Islet precursor cell (in vitro differentiated cells): ENCODE data around the gene ORC4.

Source experiments
- DNase-seq: peaks from one replicate; pipeline ENCODE4 v3.0.0-alpha.2; 2018

ORC4 gene

DNA sequence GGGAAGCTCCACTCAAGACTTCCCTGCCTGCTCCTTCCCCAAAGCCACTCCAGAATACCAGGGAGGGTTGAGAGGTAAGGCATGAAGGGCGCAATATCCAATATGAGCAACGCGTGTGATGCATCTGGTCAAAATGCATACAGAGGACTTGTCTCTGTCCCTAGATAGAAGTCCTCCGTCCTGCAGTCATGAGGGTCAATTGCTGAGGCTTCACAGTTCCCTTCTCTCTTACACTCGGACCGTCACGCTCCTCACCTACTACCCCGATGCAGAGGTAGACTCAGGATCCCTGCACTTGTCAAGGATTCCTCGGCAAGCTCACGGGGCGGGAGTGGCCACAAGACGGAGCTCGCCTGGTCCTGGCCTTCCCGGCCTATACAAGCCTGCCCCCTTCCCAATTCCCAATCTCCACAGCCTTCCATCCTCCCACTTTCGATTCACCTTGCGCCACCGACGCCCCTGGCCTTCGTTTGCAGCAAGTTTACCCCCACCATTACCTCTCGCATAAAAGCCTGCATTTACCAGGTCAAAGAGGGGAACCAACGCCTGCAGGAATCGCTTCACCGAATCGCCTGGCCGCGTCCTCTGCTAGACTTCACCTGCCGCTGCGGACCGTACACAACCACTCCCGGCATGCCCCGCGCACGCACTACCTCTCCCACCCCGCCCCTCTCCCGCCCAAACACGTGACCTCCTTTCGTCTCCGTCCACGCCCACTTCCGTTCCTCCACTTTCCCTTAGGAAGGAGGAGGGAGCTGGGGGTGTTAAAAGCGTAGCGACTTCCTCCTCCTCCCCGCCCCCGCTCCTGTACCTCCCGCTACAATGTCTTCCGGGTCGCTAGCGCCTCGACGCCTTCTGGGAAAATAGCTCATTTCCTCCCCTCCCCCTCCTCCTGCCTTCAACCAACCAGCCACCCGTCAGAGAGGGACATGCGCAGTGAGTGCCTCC lies at the start of gene ORC4:
ORC4 (minus strand) TSS at position 627 of the 948 bp plus-strand sequence. CDS start 44,779 bp downstream, outside the sequence.
- DNase-seq, result peak; percentile 99

DNA sequence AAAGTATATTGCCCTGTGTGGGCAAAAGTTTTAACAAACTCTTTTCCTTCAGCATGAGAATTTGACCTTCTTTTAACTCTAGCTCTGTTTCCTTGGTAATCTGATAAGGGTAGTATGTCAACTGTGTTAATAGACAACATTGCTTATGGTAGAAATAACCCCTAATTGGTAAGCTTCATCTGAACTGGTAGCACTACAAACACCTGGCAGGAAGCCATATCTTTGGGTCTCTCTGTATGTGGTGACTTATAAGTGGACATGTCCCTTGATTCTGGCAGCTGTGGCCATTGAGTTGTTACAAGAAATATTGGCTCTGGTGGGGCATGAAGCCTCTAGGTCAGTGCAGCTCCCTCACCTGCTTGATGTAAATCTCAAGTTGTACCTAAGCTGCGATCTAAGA lies 47.3 kb upstream of the ORC4 start:
- DNase-seq, result no peak

DNA sequence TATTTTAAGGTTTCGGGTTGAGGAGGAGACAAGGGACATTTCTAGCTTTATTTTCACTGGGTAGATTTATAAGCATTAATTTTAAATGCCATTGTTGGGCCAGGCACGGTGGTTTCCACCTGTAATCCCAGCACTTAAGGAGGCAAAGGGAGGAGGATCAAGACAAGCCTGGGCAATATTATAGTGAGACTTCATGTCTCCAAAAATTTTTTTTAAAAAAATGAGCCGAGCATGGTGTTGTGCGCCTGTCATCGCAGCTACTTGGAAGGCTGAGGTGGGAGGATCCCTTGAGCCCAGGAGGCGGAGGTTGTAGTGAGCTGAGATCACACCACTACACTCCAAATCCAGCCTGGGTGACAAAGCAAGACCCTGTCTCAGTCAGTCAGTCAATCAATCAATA lies 45.4 kb upstream of the ORC4 start:
- DNase-seq, result no peak

DNA sequence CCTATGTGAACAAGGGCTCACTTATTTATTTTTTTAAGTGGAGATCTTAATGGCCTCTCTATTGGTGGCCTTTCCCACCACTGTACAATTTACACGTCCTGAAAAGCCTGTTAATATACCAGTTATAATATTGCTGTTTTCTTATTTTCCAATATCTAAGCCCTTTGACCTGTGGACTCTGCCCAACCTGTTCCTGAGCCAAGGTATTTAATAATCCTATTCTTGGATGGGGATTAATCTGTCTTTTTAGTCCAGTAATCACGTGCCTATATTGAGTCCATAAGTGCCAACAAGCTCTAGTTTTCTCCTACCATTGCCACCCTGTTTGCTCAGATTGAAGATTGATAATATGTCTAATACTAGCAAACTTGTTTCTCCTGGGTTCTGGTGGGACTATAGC lies 43.1 kb upstream of the ORC4 start:
- no peak for DNase-seq

DNA sequence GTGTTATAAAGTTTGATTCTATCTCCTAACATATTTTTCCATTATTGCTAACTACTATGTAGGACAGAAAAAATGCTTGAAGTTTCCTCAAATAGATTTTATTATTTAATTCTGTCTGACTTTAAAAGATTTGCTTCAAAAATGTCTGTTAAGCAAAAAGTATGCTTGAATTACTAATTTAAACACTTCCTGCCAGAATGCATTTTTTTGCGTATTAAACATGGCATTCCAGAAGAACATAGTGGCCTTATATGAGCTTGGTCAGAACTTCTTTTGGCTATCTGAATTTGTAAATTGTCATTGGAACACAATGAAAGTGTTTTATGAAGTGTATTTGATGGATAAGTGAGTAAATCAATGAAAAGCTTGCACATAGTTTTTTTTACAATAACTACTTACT lies 38.1 kb upstream of the ORC4 start:
- DNase-seq, result no peak

DNA sequence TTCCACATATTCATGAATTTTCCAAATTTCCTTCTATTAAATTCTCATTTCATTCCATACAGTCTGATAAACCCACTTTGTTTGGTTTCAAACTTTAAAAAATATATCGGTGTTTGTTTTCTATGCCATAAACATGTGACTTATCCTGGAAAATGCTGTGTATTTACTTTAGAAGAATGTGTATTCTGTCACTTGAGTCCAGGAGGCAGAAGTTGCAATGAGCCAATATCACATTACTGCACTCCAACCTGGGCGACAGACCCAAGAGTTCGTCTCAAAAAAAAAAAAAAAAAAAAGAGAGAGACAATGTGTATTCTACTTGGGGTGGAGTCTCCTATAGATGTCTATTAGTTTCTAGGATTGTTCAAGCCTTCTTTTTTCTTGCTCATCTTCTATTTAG lies 32.1 kb upstream of the ORC4 start:
- no peak for DNase-seq

DNA sequence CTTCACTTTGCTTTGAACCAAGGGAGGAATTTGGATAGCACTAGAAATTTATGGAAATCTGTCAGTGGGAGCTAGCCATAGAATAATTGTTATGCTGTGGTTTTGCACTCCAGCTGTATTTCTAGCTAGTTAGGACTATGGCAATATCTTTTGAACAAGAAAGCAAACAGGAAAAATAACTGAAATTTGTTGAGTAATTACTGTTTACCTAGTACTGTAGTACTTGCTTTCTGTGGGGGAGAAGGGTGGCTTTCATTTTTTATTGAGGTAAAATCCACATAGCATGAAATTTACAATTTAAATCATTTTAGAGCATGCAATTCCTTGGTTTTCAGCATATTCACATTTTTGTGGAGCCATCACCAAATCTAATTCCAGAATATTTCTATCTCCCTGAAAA lies 28.7 kb upstream of the ORC4 start:
- no peak for DNase-seq

DNA sequence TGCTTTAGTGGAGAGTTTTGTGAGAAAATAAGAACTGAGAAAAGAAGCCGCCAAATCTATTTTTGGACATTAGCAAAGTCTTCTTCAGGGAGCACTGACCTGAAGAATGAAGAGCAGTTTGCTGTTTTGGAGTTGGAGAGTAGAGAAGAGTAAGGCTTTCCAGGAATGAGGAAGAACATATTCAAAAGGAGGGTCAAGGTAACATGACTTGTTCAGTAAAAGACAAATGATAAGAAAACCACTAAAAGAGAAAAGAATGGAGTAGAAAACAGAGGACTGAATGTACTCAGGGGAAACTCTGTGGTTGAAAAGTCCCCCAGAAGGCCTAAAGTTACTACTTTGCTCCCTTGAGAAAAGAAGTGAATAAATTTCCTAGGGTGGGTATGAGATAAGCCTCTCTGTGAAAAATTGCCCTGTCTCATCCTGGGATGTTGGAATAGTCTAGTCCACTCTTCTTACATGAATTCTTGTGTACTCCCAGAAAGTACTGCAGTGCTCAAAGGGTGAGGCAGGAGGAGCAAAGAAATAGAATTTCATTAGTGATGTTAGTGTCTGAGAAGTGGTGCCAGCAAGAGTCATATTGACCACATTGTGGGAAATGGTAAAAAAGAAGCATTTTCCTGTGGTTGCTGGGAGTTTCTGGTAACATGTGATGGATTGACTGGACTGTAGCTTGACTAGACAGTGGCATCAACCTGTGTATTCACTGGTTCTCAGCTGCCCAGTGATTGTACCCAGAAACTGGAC lies 28.1 kb upstream of the ORC4 start:
- DNase-seq, result no peak

DNA sequence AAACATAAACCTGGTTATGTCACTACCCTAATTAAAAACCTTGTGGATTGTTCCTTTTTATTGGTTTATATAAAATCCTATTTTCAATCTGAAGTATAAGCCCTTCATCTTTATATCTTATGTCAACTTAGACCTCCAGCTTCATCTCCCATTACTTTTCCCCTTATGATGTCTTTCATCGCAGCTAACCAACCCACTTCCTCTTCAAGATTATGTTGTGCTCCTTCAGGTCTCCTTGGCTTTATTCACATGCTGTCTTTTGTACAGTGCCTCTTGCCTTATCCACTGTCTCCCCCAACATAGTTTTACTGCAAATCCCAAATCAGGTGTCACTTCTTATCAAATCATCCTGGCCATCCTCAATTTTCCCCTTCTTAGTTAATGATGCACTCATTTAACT lies 26.3 kb upstream of the ORC4 start:
- no peak for DNase-seq

DNA sequence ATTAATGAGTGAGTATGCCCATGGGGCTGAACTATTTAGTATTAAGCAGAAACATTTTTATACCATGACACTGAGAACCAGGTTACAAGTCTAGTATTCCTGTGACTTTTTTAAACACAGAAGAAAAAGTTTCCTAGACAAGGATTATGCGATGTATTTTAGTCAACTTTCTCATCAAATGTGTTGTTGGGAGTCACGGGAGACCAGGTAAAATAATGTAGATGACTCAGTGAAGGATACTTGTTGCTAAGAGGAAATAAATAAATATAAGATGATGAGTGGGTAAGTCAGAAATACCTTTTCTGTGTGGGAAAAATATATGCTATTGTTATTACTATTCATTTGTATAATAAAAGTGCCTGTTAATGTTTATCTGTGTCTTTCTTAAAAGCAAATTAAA lies 23.8 kb upstream of the ORC4 start:
- no peak for DNase-seq

DNA sequence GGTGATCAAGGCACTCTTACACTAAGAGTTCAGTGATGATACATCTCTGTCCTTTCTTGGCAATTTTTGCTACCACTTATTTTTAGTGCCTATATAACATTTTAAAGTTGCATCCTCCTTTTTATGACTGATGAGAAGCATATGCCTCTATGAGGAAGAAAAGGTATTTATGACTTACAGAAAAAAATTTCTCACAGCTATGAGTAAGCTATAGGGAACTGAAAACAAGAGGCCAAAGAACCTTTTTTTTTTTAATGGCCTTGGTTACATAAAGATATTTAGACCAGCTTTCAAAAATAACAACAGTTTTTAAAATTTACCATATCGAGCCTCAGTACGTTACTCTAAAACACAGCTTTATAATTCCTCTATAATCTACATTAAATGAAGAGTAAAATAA lies 21.7 kb upstream of the ORC4 start:
- no peak for DNase-seq

DNA sequence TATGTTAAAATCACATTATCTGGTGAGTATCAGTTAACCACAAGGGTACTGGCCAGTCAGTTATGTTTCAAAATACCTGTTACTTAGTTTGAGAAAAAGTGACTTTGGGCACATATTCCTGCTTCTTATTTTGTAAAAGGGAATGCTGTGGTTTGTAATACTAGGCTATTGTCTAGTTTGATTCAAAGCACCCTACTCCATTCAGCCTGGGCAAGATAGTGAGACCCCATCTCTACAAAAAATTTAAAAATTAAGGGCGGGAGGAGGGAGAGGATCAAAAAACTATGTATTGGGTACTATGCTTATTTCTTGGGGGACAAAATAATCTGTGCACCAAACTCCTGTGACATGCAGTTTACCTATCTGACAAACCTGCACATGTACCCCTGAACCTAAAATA lies 19.2 kb upstream of the ORC4 start:
- DNase-seq, result no peak

DNA sequence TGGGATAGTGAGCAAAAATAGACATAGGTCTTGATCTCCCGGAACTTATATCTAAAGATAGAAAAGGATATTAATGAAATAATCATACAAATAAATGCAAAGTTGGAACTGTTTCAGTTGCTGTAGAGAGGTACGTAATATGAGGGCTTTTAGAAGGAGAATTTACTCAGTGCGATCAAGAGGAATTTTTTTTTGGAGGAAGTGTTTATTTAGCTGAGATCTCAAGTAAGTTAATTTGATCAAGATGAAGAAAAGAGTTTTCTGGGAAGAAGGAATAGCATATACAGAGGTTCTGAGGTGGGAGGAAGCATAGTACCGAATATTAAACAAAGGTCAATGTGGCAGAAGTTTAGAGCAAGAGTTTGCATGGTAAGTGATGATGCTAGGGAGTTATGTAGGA lies 11.7 kb upstream of the ORC4 start:
- DNase-seq, result no peak

DNA sequence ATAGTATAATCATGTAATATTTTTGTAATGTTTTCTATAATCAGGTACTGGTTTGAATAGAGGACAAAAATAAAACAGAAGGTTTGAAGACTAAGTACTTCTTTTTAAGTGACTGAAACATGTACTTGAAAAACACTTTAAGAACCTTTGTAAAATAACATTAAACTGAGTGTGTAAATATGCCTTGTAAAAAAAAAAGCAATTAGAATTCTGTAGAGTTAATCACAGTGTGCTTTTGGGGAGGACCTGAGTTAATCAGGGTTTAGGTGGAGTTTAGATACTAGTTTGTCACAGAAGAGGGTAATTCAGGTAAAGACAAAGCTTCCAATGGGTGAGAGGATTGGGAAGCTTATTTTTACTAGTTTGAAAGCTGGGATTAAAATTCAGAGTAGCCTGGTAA lies 10.6 kb upstream of the ORC4 start:
- no peak for DNase-seq

DNA sequence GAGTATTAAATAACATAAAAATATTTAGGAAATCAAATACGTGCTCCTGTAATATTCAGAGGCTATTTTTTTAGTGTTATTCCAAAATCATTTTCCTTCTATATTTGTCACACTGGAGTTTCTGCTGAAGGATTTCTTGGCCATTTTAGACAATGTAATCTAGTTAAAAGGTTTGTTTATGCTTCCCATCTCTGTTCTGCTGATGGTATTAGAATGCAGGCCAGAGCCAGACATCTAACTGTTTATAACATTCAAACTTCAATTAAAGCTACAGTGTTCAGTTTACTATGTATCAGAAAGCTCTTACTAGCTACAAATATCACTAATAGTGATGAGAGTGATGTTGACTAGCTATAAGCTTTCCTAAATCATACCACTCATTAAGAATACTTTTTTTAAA lies 8.2 kb upstream of the ORC4 start:
- no peak for DNase-seq

DNA sequence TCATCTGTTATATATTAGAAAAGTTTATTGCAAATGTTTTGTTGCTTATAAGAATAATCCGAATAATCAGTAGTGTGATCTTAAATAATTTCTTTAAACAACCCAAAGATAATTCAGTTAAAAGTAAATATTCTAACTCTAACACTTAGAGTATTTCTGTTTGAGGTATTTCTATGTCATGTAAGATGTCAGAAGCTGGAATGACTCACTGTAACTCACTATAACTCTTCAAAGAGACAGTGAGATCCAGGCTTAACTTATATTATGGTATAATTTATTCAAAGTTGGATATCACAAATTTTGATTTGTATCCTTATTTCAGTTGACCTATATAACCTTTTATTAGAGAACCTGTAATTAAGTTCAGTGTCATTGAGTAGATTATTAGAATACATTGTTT lies 7.3 kb upstream of the ORC4 start:
- DNase-seq, result no peak

DNA sequence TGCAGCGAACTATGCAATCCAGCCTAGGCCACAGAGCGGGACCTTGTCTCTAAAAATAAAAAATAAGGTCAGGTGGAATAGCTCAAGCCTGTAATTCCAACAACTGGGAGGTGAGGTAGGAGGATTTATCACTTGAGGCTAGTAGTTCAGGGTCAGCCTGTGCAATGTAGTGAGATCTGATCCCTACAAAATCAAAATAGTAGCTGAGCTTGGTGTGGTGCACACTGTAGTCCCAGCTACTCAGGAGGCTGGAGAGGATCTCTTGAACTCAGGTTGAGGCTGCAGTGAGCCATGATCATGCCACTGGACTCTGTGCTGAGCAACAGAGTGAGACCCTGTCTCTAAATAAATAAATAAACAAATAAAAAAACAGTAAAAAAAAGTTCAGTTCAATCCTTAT lies 6.0 kb upstream of the ORC4 start:
- no peak for DNase-seq

DNA sequence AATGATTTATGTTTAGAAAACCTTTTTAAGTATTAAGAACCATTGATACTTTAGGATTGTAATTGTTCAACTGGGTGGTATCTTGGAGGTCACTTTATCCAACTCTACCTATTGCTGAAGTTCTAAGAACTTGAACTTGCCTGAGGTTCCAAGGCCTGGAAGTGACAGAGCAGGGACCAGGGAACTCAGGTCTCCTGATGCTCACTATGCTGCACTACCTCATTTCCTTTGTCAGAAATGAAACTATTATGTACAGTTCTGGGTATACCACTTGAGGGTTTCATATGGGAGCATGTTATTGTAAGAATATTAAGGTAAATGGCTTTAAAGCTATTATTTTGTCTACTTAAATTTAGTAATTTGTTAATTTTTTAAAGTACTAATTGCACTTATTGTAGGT lies 3.3 kb upstream of the ORC4 start:
- no peak for DNase-seq

DNA sequence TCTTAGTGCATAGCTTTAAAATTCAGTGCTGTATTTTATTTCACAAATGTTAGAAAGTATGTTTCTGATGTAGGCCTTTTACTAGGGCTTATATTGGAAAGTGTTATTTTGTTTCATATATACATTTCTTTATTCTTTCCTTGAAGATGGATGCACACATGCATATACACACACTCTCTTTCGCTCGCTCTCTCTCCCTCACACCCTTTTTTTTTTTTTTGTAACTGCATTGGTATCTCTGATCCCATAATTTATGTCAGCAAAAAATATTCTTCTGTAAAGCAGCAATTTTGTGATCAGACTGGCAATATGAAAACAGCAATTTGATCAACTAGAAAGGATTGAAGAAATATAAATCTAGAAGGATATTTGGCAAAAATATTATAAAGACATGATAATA lies 2.3 kb upstream of the ORC4 start:
- no peak for DNase-seq

DNA sequence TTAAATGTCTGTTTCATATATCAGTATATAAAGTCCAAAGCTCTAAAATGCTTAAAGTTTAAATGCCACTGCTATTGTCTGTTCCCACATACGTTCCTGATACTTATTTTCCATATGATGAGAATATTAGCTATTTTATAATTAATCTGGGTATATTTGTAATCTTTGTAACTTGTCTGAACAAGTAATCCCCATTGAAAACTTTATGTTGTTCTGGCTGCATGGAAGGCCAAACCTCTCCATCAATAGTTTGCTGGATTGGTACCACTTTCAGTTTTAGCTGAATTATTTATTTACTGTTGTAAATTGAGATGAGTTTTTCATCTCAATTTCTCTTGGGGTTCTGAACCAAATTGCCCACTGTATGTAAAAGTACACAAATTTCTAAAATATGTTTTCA lies 1.8 kb upstream of the ORC4 start:
- no peak for DNase-seq

DNA sequence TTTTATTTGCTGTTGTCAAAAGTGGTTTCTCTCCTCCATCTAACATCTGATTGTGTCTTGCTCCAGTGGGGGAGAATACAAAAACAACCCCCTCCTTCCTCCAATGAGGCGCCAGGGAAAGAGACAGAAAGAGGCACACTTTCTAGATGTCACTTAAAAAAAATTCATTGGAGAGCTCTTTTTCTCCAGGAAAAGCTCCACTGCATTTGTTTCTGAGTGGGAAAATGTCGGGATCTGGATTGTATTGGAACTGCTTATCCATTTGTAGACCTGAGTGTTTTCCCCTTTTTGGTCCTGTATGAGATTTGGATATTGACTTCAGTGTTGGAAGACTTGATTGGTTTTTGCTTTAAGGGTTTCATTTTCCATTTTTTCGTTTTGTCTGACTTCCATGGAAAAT lies 1.3 kb upstream of the ORC4 start:
- DNase-seq, result no peak

DNA sequence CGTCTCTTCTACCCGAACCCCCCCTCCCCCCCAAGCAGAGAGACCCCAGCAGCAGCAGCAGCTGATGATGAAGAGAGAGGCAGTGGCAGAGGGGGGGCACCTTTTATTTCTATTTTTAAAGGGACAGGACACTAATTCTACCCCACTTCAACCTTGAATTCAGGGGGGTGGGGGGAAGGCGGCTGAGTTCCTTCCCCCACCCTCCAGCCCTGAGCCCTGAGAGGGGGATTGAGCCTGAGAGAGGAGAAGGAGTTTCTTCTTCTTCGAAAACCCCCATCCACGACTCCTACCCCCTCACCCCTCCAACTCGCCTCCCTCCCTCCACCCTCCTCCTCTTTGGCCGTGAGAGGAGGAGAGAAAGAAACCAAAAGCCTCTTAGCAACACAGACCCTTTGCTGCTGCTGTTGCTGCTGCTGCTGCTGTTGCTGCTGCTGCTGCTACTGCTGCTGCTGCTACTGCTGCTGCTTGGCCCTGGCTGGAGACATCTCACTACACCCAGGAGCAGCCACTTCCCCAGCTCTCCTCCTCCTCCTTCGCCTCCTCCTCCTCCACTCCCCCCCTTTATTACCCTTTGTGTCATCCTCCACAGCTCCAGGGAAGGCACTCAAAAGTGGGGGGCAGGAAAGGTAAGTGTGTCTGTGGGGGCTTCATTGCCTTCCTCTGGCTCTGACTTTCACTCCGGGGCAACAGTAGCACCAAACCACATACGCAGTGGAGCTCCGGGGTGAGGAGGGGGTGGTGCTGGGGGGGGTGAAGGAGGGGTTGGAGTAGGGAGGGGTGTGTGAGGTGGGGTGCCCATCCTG lies 723 bp upstream of the ORC4 start, which contains the start of gene MBD5:
MBD5 (plus strand) TSS at position 33 of the 803 bp plus-strand sequence.
- DNase-seq, result peak; percentile 86

DNA sequence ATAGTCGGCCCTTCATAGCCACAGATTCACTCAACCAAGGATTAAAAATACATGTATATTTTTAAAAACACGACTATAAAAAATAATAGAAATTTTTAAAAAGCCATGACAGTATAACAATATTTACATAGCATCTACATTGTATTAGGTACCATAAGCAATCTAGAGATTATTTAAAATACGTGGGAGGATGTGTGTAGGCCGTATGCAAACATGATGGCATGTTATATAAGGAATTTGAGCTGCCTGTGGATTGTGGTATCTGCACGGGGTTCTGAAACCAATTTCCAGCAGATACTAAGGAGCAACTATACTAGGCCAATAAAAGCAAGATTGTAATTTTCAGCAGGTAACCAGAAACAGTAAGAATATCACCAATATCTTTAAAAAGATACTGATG lies 5.9 kb downstream of the ORC4 start:
- DNase-seq, result no peak
